22Rv1 (cell line): ENCODE measurements around the gene APOL2.
"Not testable (repeated sequence)": the region's sequence is repeated elsewhere in the genome, so short reads cannot be mapped to it uniquely, and the experiment has no call there.

Experiments
- H3K27ac ChIP-seq: fragments of 450-650 bp; 2 replicates; pipeline ENCODE4 v1.5.1; 2017
- CTCF ChIP-seq: fragments of 450-650 bp; IDR thresholded peaks from 2 replicates; pipeline ENCODE4 v1.5.1; 2017; ENCODE audit warnings: mild to moderate bottlenecking
- ZFX ChIP-seq: fragments of 450-650 bp; IDR thresholded peaks from 2 replicates; pipeline ENCODE4 v1.6.1; 2017; ENCODE audit warnings: antibody characterized with exemption, borderline replicate concordance

The APOL2 gene

GRCh38 chr22:36191106-36191836 lies 48.1 kb downstream of the APOL2 start:
- H3K27ac ChIP-seq = no peak overlapping the region
- TF ChIP-seq ZFX (no peak), CTCF (no peak)

- not testable (repeated sequence) for H3K27ac ChIP-seq
Measured at GRCh38 chr22:36187862-36188261, 51.5 kb downstream of the APOL2 start.

GRCh38 chr22:36185828-36186624 lies 53.3 kb downstream of the APOL2 start:
- TF ChIP-seq CTCF = no peak
- no peak for TF ChIP-seq ZFX
- H3K27ac ChIP-seq = no peak overlapping the region

- TF ChIP-seq ZFX = no peak
- TF ChIP-seq CTCF = no peak
- H3K27ac ChIP-seq = no peak overlapping the region
Measured at GRCh38 chr22:36184433-36185025, 54.8 kb downstream of the APOL2 start.

GRCh38 chr22:36183446-36183845 lies 55.9 kb downstream of the APOL2 start:
- no peak overlapping the region for H3K27ac ChIP-seq
- TF ChIP-seq CTCF (no peak), ZFX (no peak)

GRCh38 chr22:36182857-36183256 lies 56.5 kb downstream of the APOL2 start:
- TF ChIP-seq CTCF (no peak), ZFX (no peak)
- no peak overlapping the region for H3K27ac ChIP-seq

GRCh38 chr22:36182056-36182455 lies 57.3 kb downstream of the APOL2 start:
- no peak for TF ChIP-seq CTCF
- TF ChIP-seq ZFX = no peak
- H3K27ac ChIP-seq = no peak overlapping the region
